ENCODE measurements around the gene ATXN1.

GRCh38 chr6:16332175-16332542, 429.1 kb downstream of the ATXN1 start:
- TF ChIP-seq ZBTB21 (CRISPR knock-in tag; IDR thresholded peaks at IDR 0.05; ENCODE audit: borderline replicate concordance) (no peak), CBFB (CRISPR knock-in tag; IDR thresholded peaks at IDR 0.05; ENCODE audit: low read depth) (no peak), CTCF (IDR thresholded peaks at IDR 0.05) (peak; percentile 84), JUN (CRISPR knock-in tag; IDR thresholded peaks at IDR 0.05) (no peak), FOXK1 (CRISPR knock-in tag; IDR thresholded peaks at IDR 0.05) (no peak), SMAD3 (CRISPR knock-in tag; IDR thresholded peaks at IDR 0.05; ENCODE audit: borderline replicate concordance) (no peak), ETV6 (CRISPR knock-in tag; IDR thresholded peaks at IDR 0.05) (no peak), ZSCAN18 (CRISPR knock-in tag; IDR thresholded peaks at IDR 0.05) (no peak), TP53 (CRISPR knock-in tag; IDR thresholded peaks at IDR 0.05) (no peak), GABPB1 (CRISPR knock-in tag; IDR thresholded peaks at IDR 0.05) (no peak)

All from WTC11 (cell line).